Ovary (tissue), 3 donors: Measurements from ENCODE around the gene EFNA5.

Experiments
- EP300 ChIP-seq: sonication (generic); formaldehyde crosslinking; IDR thresholded peaks from one replicate; pipeline ENCODE4 v1.6.1; 2017; ENCODE audit warnings: antibody characterized with exemption
- TF ChIP-seq, protein P1 (sequence below), 3 donors: fragments of 450-650 bp in 2 of 3; fragments of 200-600 bp in 1 of 3; IDR thresholded peaks; one replicate each; pipeline versions ENCODE4 v1.5.1 to v1.8.0; 2016 to 2022; ENCODE audit warnings: antibody characterized with exemption in 3 of 3, mild to moderate bottlenecking in 1 of 3
- donor health status: DM: no; HTN: no; CAD: no.

DNA sequence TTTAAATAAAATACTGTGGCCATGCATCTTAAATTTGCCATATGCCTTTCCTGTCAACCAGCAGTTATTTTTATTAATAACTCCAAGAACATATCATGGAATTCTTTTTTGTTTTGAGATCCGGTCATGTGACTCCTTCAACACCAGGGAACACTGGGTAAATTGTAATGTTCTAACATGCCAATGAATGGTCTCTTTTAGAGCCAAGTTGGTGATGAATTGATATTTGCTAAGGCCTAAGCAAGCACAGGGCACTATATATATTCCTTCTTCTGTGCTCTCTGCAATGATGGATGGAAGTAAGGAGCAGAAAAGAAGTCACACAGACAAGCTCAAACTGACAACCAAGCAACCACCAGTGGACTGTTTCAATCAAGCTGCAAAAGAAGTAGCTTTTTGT lies 124.0 kb downstream of the EFNA5 start:
- TF ChIP-seq, protein P1, sequence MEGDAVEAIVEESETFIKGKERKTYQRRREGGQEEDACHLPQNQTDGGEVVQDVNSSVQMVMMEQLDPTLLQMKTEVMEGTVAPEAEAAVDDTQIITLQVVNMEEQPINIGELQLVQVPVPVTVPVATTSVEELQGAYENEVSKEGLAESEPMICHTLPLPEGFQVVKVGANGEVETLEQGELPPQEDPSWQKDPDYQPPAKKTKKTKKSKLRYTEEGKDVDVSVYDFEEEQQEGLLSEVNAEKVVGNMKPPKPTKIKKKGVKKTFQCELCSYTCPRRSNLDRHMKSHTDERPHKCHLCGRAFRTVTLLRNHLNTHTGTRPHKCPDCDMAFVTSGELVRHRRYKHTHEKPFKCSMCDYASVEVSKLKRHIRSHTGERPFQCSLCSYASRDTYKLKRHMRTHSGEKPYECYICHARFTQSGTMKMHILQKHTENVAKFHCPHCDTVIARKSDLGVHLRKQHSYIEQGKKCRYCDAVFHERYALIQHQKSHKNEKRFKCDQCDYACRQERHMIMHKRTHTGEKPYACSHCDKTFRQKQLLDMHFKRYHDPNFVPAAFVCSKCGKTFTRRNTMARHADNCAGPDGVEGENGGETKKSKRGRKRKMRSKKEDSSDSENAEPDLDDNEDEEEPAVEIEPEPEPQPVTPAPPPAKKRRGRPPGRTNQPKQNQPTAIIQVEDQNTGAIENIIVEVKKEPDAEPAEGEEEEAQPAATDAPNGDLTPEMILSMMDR (IDR thresholded peaks at IDR 0.05), result no peak
- no peak for TF ChIP-seq EP300
